SJCRH30 (cell line): ENCODE measurements around the gene PLA2G2F. TPM values are rescaled to one million over a fixed set of nuclear protein-coding genes. Genes with fewer than 3 reads are reported as not detected.

Source experiments
- DNase-seq, 2 experiments: peaks; one replicate each; pipeline ENCODE4 v3.0.0-alpha.2; 2015 to 2020
- H3K27ac ChIP-seq: fragments of 250-450 bp; sonication (Bioruptor Pico); 2 replicates; pipeline ENCODE4 v1.5.1; 2020; ENCODE audit warnings: mild to moderate bottlenecking, moderate library complexity
- H3K27me3 ChIP-seq: fragments of 250-450 bp; sonication (Bioruptor Pico); 2 replicates; pipeline ENCODE4 v1.5.1; 2020; ENCODE audit warnings: mild to moderate bottlenecking, moderate library complexity
- H3K36me3 ChIP-seq: fragments of 250-450 bp; sonication (Bioruptor Pico); 2 replicates; pipeline ENCODE4 v1.5.1; 2020; ENCODE audit warnings: mild to moderate bottlenecking, moderate library complexity
- H3K4me1 ChIP-seq: fragments of 250-450 bp; sonication (Bioruptor Pico); 2 replicates; pipeline ENCODE4 v1.5.1; 2020; ENCODE audit warnings: mild to moderate bottlenecking, moderate library complexity
- H3K4me3 ChIP-seq: fragments of 250-450 bp; sonication (Bioruptor Pico); 2 replicates; pipeline ENCODE4 v1.5.1; 2020; ENCODE audit warnings: mild to moderate bottlenecking, moderate library complexity
- H3K9me3 ChIP-seq: fragments of 250-450 bp; sonication (Bioruptor Pico); replicated peaks from 2 replicates; pipeline ENCODE4 v1.5.1; 2020; ENCODE audit warnings: mild to moderate bottlenecking, moderate library complexity
- total RNA-seq: library from RNA; depleted of rRNA; stranded (reverse); fragments of >200 nt; shearing (Covaris generic); gene quantifications from 2 replicates; pipeline ENCODE4 v1.2.3, GENCODE V29; 2014

PLA2G2F gene
- total RNA-seq, 1 experiment from 2014 or later = not detected

- Histone ChIP-seq H3K27ac (no peak overlapping the region), H3K4me1 (no peaks in the 10 kb centered on the region), H3K9me3 (peaks cover 3% of the 10 kb centered on the region), H3K4me3 (no peak overlapping the region), H3K36me3 (no peaks in the 10 kb centered on the region), H3K27me3 (peaks cover 7% of the 10 kb centered on the region; the same call in 1 of the 2 replicates)
- DNase-seq = no peak
Measured at GRCh38 chr1:20164694-20165202, 25.6 kb downstream of the PLA2G2F start.

- Histone ChIP-seq H3K27ac (no peak overlapping the region), H3K4me3 (no peak overlapping the region), H3K4me1 (no peaks in the 10 kb centered on the region), H3K36me3 (no peaks in the 10 kb centered on the region), H3K9me3 (no peaks in the 10 kb centered on the region), H3K27me3 (peaks cover 7% of the 10 kb centered on the region; the same call in 1 of the 2 replicates)
- peak in 1 of 2 experiments; percentile 23 for DNase-seq
Measured at GRCh38 chr1:20165522-20165951, 26.4 kb downstream of the PLA2G2F start.

DNA sequence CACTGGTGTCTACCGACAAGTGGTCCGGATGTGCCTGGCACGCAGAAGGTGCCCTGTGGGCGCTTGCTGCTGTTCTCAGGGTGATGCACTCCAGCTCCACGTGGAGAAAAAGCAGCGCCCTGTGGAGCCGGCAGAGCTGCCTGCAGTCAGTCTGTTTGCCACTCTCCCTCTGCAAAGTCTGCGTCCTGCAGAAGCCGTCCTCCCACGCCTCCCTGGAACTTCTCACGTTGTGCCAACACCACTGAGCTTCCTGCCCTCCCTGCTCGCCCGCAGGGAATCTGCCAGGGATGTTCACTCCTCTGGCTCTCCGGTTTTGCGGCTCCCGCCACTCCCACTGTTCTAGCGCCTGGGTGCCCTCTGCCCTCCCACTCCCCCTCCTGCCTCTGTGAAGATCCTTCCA lies 26.9 kb downstream of the PLA2G2F start:
- no peaks in the 10 kb centered on the region for H3K36me3 ChIP-seq
- peaks cover 7% of the 10 kb centered on the region; the same call in 1 of the 2 replicates for H3K27me3 ChIP-seq
- no peaks in the 10 kb centered on the region for H3K9me3 ChIP-seq
- no peak overlapping the region for H3K4me3 ChIP-seq
- H3K27ac ChIP-seq = no peak overlapping the region
- H3K4me1 ChIP-seq = no peaks in the 10 kb centered on the region
- no peak for DNase-seq

- no peaks in the 10 kb centered on the region for H3K9me3 ChIP-seq
Measured at GRCh38 chr1:20167126-20167525, 28.0 kb downstream of the PLA2G2F start.

DNA sequence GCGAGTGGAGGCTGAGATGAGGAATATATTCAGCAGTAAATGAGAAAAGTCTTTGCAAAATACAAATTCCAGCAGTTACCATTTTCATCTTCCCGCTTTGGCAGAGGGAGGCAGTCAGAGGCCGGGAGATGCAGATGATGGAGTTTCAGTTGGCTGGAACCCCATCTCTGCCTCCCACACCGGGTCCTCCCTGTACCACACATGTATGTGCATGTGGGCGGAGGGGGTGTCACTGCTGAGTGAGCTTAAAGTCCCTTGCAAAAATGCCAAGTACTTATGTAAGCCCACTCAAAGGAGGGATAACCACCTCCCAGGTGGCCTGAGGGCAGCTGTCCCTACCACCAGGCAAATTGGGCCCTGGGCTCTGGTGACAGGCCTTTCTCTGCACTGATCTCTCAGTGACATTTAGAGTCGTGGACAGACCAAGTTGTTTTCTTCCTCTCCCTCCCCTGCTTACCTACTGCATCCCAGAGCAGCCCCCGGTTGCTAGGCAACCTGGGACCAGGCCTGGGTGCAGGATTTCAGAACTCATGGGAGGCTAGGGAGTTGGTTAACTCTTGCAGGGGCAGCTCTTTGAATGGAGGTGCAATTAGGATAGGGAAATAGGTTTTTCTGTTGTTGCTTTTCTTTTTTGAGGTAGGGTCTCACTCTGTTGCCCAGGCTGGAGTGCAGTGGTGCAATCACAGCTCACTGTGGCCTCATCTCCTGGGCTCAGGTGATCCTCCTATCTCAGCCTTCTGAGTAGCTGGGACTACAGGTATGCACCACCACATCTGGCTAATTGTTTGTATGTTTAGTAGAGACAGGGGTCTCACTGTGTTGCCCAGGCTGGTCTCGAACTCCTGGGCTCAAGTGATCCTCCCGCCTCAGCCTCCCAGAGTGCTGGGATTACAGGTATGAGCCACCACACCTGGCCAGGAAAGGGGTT lies 29.7 kb downstream of the PLA2G2F start:
- no peak for DNase-seq
- no peaks in the 10 kb centered on the region for H3K4me1 ChIP-seq
- H3K9me3 ChIP-seq = no peaks in the 10 kb centered on the region
- no peak overlapping the region for H3K27ac ChIP-seq
- no peaks in the 10 kb centered on the region for H3K36me3 ChIP-seq
- no peak overlapping the region for H3K4me3 ChIP-seq
- H3K27me3 ChIP-seq = peaks cover 7% of the 10 kb centered on the region; the same call in 1 of the 2 replicates

More at GRCh38 chr1:20167126-20167525, 28.0 kb downstream of the PLA2G2F start:
- Histone ChIP-seq H3K4me3 (no peak overlapping the region), H3K4me1 (no peaks in the 10 kb centered on the region), H3K27ac (no peak overlapping the region), H3K36me3 (no peaks in the 10 kb centered on the region), H3K27me3 (peaks cover 7% of the 10 kb centered on the region; the same call in 1 of the 2 replicates)
- DNase-seq = no peak

- DNase-seq = no peak
- Histone ChIP-seq H3K4me3 (no peak overlapping the region), H3K27ac (no peak overlapping the region), H3K9me3 (no peaks in the 10 kb centered on the region), H3K36me3 (no peaks in the 10 kb centered on the region), H3K27me3 (peaks cover 7% of the 10 kb centered on the region; the same call in 1 of the 2 replicates), H3K4me1 (0 out of 2 replicates have a peak, but pooled peaks cover 6% of the 10 kb centered on the region)
Measured at GRCh38 chr1:20169932-20170331, 30.8 kb downstream of the PLA2G2F start.

DNA sequence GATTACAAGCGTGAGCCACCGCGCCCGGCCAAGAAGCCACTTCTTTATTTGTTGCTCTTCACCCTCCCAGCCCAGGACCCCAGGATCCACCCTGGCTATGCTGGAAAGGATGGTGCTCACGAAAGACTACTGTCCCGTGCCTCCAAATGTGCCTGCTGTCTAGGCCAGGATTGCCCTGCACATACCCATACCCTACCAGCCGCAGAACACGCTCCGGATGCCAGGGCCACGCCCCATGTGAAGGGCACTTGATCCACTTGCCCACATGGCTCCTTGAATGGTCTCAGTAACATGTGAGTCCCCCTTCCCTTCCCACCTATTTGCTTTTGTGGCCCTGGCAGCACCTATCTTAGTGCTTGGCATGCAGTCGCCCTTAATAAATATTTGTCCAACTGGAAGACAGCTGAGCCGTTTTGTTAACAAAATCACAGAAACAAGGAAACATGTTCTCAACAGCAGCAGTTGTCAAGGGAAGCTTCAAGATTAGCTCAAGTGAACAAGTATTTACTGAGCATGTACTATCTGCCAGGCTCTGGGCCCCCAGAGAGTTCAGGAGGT lies 33.0 kb downstream of the PLA2G2F start:
- Histone ChIP-seq H3K27ac (no peak overlapping the region), H3K27me3 (peaks cover 7% of the 10 kb centered on the region; the same call in 1 of the 2 replicates), H3K4me1 (0 out of 2 replicates have a peak, but pooled peaks cover 9% of the 10 kb centered on the region), H3K4me3 (no peak overlapping the region), H3K36me3 (no peaks in the 10 kb centered on the region), H3K9me3 (no peaks in the 10 kb centered on the region)
- DNase-seq = no peak

- H3K36me3 ChIP-seq = no peaks in the 10 kb centered on the region
- H3K27me3 ChIP-seq = no peaks in the 10 kb centered on the region
- H3K27ac ChIP-seq = no peak overlapping the region
- peak in 1 of 2 experiments; percentile 42 for DNase-seq
- no peaks in the 10 kb centered on the region for H3K9me3 ChIP-seq
- H3K4me1 ChIP-seq = 0 out of 2 replicates have a peak, but pooled peaks cover 9% of the 10 kb centered on the region
- H3K4me3 ChIP-seq = no peak overlapping the region
Measured at GRCh38 chr1:20174937-20175666, 36.0 kb downstream of the PLA2G2F start.

GRCh38 chr1:20178634-20179370 lies 39.7 kb downstream of the PLA2G2F start:
- no peak overlapping the region for H3K4me3 ChIP-seq
- 0 out of 2 replicates have a peak, but pooled peaks cover 9% of the 10 kb centered on the region for H3K4me1 ChIP-seq
- H3K36me3 ChIP-seq = no peaks in the 10 kb centered on the region
- DNase-seq = no peak
- peaks cover 2% of the 10 kb centered on the region; the same call in 1 of the 2 replicates for H3K27me3 ChIP-seq
- H3K9me3 ChIP-seq = no peaks in the 10 kb centered on the region
- no peak overlapping the region for H3K27ac ChIP-seq

DNA sequence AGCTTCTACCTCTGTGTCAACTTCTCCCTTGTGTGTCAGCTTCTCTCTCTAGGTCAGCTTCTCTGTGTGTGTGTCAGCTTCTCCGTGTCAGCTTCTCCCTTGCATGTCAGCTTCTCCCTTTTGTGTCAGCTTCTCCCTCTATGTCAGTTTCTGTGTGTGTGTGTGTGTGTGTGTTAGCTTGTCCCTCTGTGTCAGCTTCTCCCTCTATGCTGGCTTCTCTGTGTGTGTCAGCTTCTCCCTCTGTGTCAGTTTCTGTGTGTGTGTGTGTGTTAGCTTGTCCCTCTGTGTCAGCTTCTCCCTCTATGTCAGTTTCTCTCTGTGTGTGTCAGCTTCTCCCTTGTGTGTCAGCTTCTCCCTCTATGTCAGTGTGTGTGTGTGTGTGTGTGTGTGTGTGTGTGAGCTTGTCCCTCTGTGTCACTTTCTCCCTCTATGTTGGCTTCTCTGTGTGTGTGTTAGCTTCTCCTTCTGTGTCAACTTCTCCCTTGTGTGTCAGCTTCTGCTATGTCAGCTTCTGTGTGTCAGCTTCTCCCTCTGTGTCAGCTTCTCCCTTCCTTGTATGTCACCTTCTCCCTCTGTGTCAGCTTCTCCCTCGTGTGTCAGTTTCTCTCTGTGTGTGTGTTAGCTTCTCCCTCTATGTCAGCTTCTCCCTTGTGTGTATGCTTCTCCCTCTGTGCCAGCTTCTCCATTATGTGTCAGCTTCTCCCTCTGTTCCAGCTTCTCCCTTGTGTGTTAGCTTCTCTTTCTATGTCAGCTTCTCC lies 40.4 kb downstream of the PLA2G2F start:
- no peak for DNase-seq
- Histone ChIP-seq H3K27me3 (peaks cover 9% of the 10 kb centered on the region; the same call in 1 of the 2 replicates), H3K9me3 (no peaks in the 10 kb centered on the region), H3K27ac (no peak overlapping the region), H3K4me1 (0 out of 2 replicates have a peak, but pooled peaks cover 6% of the 10 kb centered on the region), H3K36me3 (no peaks in the 10 kb centered on the region), H3K4me3 (no peak overlapping the region)

- Histone ChIP-seq H3K27ac (no peak overlapping the region), H3K9me3 (no peaks in the 10 kb centered on the region), H3K36me3 (no peaks in the 10 kb centered on the region), H3K27me3 (peaks cover 13% of the 10 kb centered on the region), H3K4me1 (no peaks in the 10 kb centered on the region), H3K4me3 (no peak overlapping the region)
- no peak for DNase-seq
Measured at GRCh38 chr1:20180129-20180843, 41.2 kb downstream of the PLA2G2F start.

DNA sequence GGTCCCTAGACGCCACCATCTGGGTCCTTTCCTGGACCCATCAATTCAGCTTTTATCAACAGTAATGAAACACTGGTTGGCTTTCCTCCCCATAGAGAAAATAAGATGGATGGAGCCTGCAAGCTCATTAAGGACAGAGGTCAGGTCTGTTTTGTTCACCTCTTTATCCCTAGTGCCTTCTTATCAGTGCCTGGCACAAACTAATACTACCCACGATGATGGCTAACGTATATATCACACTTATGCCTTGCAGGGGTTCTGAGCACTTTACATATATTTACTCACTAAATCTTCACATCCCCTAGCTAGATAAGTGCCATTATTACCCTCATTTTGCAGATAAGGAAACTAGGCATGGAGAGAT lies 41.7 kb downstream of the PLA2G2F start:
- Histone ChIP-seq H3K36me3 (no peaks in the 10 kb centered on the region), H3K4me1 (no peaks in the 10 kb centered on the region), H3K4me3 (no peak overlapping the region), H3K27ac (no peak overlapping the region), H3K9me3 (no peaks in the 10 kb centered on the region), H3K27me3 (peaks cover 16% of the 10 kb centered on the region)
- DNase-seq = no peak

GRCh38 chr1:20182415-20182814 lies 43.3 kb downstream of the PLA2G2F start:
- no peak overlapping the region for H3K27ac ChIP-seq
- H3K27me3 ChIP-seq = peaks cover 23% of the 10 kb centered on the region

More at GRCh38 chr1:20182415-20182814, 43.3 kb downstream of the PLA2G2F start:
- no peaks in the 10 kb centered on the region for H3K4me1 ChIP-seq
- no peaks in the 10 kb centered on the region for H3K36me3 ChIP-seq
- H3K9me3 ChIP-seq = no peaks in the 10 kb centered on the region
- no peak for DNase-seq
- no peak overlapping the region for H3K4me3 ChIP-seq
